ENCODE data around the gene MPV17L2.

GRCh38 chr19:18176367-18177310, 16.4 kb upstream of the MPV17L2 start:
- TF ChIP-seq CTCF (IDR thresholded peaks at IDR 0.05; ENCODE audit: low read depth, low read length, missing input control) (no peak), TAF1 (conservative IDR thresholded peaks at IDR 0.05) (no peak), SP1 (IDR thresholded peaks at IDR 0.05) (no peak), RAD21 (IDR thresholded peaks at IDR 0.05) (no peak), REST (IDR thresholded peaks at IDR 0.05) (no peak), FOXA1 (IDR thresholded peaks at IDR 0.05) (no peak), GABPA (IDR thresholded peaks at IDR 0.05 in 1 of 2, conservative IDR thresholded peaks at IDR 0.05 in 1 of 2) (no peak)
